Left forelimb (tissue), 1 donor: ENCODE measurements around the gene CHPT1.
"Not testable (repeated sequence)": the region's sequence is repeated elsewhere in the genome, so short reads cannot be mapped to it uniquely, and the experiment has no call there.

Experiments used
- DNase-seq: peaks from one replicate; pipeline ENCODE4 v3.0.0-alpha.2; 2018; ENCODE audit warnings: low spot score

The CHPT1 gene

DNA sequence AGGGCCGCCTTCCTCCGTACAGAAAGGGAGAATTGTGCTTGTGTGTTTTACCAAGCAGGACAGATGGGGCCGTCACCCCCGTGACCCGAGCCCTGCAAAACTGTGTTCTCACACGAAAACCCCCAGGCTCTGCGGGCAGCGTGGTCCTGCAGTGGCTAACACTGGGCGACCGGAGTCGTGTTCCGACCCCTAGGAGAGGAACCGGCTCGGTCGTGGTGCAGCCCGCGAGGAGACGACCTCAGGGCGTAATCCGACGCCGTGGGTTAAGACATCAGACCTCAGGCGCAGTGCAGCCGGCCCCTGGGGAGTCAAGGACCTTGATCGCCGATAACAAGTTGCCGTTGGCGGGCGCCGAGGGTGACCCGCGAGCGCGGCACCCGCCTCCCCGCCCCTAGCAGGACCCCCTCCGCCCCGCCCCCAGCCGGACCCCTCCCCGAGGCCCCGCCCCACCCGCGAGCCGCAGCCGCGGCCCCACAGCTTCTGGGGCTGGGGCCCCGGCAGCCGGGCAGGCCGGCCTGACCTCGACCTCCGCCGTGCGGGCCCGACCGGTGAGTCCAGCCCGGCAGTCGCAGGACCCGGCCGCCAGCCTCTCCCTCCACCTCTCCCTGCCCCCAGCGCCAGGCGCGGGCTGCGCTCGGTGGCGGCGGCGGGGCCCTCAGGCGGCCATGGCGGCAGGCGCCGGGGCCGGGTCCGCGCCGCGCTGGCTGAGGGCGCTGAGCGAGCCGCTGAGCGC lies at the start of gene CHPT1:
Gene CHPT1, plus strand, starts transcription at position 444 of the 733 bp plus-strand sequence. Its CDS starts 222 bp downstream, at position 666.
- DNase-seq, result peak; percentile 80

DNA sequence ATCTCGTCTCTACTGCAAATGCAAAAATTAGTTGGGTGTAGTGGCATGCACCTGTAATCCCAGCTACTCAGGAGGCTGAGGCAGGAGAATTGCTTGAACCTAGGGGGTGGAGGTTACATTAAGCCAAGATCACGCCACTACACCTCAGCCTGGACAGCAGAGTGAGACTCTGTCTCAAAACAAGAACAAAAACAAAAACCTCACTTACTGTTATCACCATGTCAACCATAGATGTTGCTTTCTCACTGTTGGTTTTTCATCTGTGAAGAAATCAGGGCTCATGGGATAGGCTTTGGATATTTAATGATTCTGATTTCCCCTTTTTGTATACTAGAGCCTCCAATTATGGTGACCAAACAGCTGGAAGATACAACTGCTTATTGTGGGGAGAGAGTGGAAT lies 49.7 kb upstream of the CHPT1 start:
- DNase-seq, result no peak

DNA sequence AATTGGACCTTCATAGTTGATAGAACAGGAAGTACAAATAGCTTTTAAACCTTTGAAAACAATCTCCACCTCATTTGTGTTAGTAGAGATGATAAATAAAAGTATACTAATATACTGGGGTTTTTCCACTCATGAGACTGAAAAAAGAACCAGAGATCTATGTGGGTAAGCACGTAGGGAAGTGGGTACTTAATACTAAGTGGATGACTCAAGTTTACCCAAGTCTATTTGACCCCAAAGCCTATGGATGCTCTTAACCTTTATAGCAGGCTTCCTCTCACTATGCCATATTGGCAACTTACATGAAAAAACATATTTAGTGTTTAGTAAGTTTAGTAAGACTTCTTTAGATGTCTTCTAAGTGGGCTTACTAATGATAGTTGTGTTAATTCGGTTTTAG lies 49.2 kb upstream of the CHPT1 start:
- no peak for DNase-seq

- no peak for DNase-seq
Measured at GRCh38 chr12:101650346-101651117, 46.9 kb upstream of the CHPT1 start.

GRCh38 chr12:101653030-101653429 lies 44.4 kb upstream of the CHPT1 start:
- no peak for DNase-seq

GRCh38 chr12:101653503-101653902 lies 43.9 kb upstream of the CHPT1 start:
- no peak for DNase-seq

DNA sequence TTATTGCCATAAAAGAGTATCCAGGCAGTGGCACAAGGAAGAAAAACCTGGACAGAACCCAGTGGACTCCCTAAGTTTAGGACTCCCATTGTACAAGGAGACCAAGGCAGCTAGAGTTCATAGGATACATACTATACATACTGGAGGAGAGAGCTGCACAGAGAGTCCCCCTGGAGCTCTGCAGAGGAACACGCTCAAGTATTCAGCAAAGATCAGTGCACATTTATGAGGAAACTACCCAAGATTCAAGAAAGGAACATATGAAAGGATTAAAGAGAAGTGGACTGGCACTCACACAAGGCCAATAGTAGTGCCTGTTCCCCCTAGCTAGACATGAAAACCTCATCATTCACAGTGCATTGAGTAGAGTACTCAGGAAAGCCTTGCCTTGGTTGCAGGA lies 43.0 kb upstream of the CHPT1 start:
- no peak for DNase-seq

GRCh38 chr12:101655393-101655792 lies 42.0 kb upstream of the CHPT1 start:
- DNase-seq, result no peak

DNA sequence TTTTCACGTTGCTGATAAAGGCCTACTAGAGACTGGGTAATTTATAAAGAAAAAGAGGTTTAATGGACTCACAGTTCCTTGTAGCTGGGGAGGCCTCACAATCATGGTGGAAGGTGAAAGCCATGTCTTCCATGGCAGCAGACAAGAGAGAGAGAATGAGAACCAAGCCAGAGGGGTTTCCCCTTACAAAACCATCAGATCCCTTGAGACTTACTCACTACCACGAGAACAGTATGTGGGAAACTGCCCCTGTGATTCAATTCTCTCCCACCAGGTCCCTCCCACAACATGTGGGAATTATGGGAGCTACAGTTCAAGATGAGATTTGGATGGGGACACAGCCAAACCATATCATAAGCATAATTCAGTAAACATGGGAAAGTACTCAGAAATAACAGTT lies 36.8 kb upstream of the CHPT1 start:
- not testable (repeated sequence) for DNase-seq

DNA sequence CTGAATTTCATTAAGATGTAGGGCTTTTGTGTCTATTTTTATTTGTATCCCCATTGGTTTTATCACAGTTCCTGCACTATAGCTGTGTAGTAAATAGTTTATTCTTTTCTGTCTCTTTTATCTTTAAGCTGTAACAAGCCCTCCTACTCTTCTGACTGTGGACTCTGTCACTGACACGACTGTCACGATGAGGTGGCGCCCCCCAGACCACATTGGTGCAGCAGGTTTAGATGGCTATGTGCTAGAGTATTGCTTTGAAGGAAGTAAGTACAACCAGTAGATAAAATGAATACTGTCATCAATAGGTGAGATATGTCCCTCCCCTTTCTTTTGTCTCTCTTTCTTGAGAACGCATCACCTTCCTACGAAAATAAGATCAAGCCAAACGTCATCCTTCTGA lies 34.1 kb upstream of the CHPT1 start:
- DNase-seq, result no peak

GRCh38 chr12:101664992-101665391 lies 32.4 kb upstream of the CHPT1 start:
- DNase-seq, result no peak

- DNase-seq, result no peak
Measured at GRCh38 chr12:101666052-101666728, 31.2 kb upstream of the CHPT1 start.

DNA sequence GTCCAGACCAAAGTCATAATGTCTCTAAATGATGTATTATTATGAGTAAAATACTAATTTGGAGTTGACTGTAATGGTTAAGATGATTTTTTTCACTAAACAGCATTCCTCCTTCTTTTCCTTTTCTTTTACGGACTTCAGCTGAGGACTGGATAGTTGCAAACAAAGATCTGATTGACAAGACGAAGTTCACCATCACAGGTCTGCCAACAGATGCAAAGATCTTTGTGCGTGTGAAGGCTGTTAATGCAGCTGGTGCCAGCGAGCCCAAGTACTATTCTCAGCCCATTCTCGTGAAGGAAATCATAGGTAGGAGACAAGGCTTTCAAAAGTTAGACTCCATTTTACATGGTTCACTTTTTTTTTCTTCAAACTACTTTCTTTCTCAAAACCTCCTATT lies 29.8 kb upstream of the CHPT1 start:
- DNase-seq, result no peak

GRCh38 chr12:101670007-101670671 lies 27.3 kb upstream of the CHPT1 start:
- no peak for DNase-seq

DNA sequence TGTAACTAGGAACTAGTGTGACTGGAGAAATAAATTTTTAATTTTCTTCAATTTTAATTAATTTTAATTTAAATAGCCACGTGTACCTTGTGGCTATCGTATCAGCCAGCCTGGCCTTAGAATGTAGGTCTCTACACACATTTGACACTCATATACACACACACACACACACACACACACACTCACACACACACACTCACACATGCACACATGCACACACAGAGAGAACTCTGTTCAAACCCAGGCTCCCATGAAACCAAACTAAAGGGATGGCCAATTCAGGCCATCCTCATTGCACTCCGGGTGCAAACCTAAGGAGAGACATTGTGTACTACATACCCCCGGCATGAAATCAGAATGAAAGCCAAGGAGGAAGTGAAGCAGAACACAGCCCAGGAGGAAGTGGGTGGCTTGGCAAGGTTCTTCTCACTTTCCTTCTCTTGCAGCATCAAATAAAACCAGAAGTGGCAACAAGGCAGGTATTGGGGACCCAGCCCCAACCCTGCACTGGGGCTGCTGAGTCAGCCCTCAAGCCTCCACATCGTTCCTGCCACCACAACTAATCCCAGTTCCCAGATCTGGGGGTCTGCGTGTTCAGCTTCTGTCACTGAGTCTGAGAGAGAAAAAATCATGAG lies 26.2 kb upstream of the CHPT1 start:
- no peak for DNase-seq

DNA sequence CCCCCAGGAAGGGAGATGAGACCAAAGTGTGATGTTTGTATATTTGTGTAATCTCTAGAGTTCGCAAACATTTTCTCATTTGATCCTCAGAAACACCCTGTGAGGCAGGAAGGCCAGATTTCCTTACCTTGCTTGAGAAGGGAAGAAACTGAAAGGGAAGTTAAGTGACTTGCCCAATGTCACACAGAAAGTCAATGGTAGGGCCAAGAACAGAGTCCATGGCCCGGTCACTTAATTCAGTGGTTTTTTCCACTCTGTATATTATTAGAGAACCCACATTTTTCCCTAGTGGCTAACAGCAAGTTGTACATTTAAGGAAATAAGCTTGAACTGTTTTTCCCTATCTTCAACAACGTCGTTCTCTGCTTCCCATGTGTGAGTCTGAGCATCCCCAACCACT lies 25.6 kb upstream of the CHPT1 start:
- DNase-seq, result no peak

GRCh38 chr12:101675555-101675954 lies 21.9 kb upstream of the CHPT1 start:
- DNase-seq, result no peak

DNA sequence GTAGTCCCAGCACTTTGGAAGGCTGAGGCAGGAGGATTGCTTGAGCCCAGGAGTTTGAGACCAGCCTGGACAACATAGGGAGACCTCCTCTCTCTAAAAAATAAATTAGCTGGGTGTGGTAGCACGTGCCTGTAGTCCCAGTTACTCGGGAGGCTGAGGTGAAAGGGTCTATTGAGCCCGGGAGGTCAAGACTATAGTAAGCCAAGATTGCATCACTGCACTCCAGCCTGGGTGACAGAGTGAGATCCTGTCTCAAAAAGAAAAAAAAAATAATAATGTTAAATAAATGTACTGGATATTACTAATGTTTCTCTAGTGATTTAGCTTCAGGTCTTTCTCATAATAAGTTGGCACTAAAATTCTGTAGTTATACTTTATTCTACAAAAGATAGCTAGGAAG lies 20.9 kb upstream of the CHPT1 start:
- not testable (repeated sequence) for DNase-seq

GRCh38 chr12:101678081-101678480 lies 19.4 kb upstream of the CHPT1 start:
- no peak for DNase-seq

- DNase-seq, result no peak
Measured at GRCh38 chr12:101680240-101680639, 17.2 kb upstream of the CHPT1 start.

DNA sequence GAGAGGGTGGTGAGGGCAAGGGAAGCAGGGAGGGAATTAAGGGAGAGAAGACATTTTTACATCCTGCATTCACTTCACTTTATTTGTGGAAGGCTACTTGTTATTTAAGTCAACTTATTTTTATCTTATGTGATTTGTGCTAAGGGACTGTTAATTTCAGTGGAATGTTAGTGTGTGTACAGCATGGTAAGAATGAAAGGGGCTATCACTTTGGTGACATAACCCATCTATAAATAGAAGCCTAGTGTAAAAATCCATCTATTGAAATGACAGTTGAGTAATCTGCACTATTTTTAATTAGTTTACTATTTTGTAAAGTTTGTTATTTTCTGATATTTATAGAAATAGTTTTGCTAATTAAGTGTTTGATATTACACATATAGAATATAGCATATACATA lies 16.8 kb upstream of the CHPT1 start:
- DNase-seq, result no peak

DNA sequence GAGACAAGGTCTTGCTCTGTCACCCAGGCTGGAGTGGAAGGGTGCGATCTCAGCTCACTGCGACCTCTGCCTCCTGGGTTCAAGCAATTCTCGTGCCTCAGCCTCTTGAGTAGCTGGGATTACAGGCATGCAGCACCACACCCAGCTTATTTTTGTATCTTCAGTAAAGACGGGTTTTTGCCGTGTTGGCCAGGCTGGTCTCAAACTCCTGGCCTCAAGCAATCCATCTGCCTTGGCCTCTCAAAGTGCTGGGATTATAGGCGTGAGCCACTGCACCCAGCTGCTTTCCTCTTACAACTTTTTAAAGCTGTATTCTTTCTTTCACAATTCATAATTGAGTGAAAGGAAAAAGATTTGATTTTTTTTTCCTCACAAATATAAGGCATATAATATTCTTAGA lies 15.8 kb upstream of the CHPT1 start:
- not testable (repeated sequence) for DNase-seq
